Measurements from ENCODE around the gene PTPN21.

DNA sequence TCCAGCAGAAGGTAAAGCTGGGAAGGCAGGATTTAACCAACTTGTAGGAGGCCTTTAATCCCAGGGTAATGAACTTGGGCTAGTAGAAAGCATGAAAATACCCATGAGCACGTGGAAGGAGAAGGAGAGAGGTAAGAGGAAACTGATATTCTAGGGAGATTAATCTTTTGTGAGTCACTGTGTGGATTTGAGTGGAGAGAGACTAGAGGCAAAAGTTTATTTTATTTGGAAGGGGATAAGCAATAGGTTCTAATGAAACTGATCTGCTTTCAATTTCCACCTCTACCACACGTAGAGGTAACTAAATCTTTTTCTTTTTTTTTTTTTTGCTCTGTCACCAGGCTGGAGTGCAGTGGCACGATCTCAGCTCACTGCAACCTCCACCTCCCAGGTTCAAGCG lies 52.1 kb downstream of the PTPN21 start:
- TF ChIP-seq, protein P1, sequence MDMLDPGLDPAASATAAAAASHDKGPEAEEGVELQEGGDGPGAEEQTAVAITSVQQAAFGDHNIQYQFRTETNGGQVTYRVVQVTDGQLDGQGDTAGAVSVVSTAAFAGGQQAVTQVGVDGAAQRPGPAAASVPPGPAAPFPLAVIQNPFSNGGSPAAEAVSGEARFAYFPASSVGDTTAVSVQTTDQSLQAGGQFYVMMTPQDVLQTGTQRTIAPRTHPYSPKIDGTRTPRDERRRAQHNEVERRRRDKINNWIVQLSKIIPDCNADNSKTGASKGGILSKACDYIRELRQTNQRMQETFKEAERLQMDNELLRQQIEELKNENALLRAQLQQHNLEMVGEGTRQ (IDR thresholded peaks at IDR 0.05; ENCODE audit: borderline replicate concordance, low read depth, low read length), result no peak
- TF ChIP-seq POLR2AphosphoS5 (IDR thresholded peaks at IDR 0.05; ENCODE audit: low read depth, low read length), result no peak

Data from SK-N-SH (cell line).